Small intestine (tissue), 7 donors: ENCODE measurements around the gene RAB11FIP3. TPM values are rescaled to one million over a fixed set of nuclear protein-coding genes. Genes with fewer than 3 reads are reported as not detected.
A peak's percentile ranks its signal among the peaks of the same experiment; 100 is the strongest.

Experiments used
- DNase-seq, 2 donors: peaks; one replicate each; pipeline versions ENCODE4 v3.0.0 to v3.0.0-alpha.2; 2013
- FAIRE-seq: peaks from 2 replicates; lab custom pipeline; 2012; peaks lifted over from hg19 to GRCh38; lab: Jason Lieb, UNC
- H3K27ac ChIP-seq, 3 donors: one replicate each; pipeline ENCODE4 v1.5.1; 2013; ENCODE audit warnings: low read length in 2 of 3, mild to moderate bottlenecking in 2 of 3, control low read depth in 1 of 3, inconsistent platforms in 1 of 3, low read depth in 1 of 3, moderate library complexity in 1 of 3
- H3K27me3 ChIP-seq, 3 donors: one replicate each; pipeline ENCODE4 v1.6.1; 2013; ENCODE audit warnings: low read length in 3 of 3, inconsistent platforms in 1 of 3; ENCODE audit not compliant: control insufficient read depth in 3 of 3, insufficient read depth in 3 of 3
- H3K36me3 ChIP-seq, 3 donors: one replicate each; pipeline ENCODE4 v1.6.1; 2013; ENCODE audit warnings: low read length in 3 of 3, inconsistent platforms in 1 of 3, low read depth in 1 of 3, mild to moderate bottlenecking in 1 of 3, moderate library complexity in 1 of 3; ENCODE audit not compliant: control insufficient read depth in 3 of 3, insufficient read depth in 2 of 3
- H3K4me1 ChIP-seq, 3 donors: one replicate each; pipeline ENCODE4 v1.6.1; 2013; ENCODE audit warnings: low read length in 2 of 3, inconsistent platforms in 1 of 3, low read depth in 1 of 3, mild to moderate bottlenecking in 1 of 3, moderate library complexity in 1 of 3; ENCODE audit not compliant: control insufficient read depth in 3 of 3, insufficient read depth in 2 of 3
- H3K4me3 ChIP-seq, 3 donors: one replicate each; pipeline ENCODE4 v1.5.1; 2013; ENCODE audit warnings: low read length in 3 of 3, control low read depth in 1 of 3, inconsistent platforms in 1 of 3, low read depth in 1 of 3, mild to moderate bottlenecking in 1 of 3, moderate library complexity in 1 of 3
- H3K9me3 ChIP-seq, 2 donors: one replicate each; pipeline ENCODE4 v1.6.1; 2013; ENCODE audit warnings: low read depth in 1 of 2, low read length in 1 of 2; ENCODE audit not compliant: control insufficient read depth in 2 of 2, insufficient read depth in 1 of 2
- WGBS, 3 donors: extraction: QIAGEN DNeasy Blood & Tissue Kit; methylation state at CpG; one replicate each; pipeline ENCODE4 v1.1.7; 2013; 5-methylcytosine and 5-hydroxymethylcytosine counted together
- polyA plus RNA-seq, 4 donors: library from polyadenylated mRNA; stranded (reverse) in 3 of 4; unstranded in 1 of 4; fragments of 200-250 nt in 3 of 4; fragments of 120-200 nt in 1 of 4; gene quantifications; one replicate each; pipeline versions ENCODE4 v1.2.1 to v1.2.3, GENCODE V29; 2013
- donor health status: healthy with polysubstance abuse.
- donor health status: control.
- donor health status: control.
- donor health status: Bipolar disorder and iron deficiency.
- donor health status: healthy.

Gene RAB11FIP3
- polyA plus RNA-seq, 4 donors = 25.4 to 111 (median 37.2) TPM

GRCh38 chr16:568401-569258 is 143.2 kb downstream of the RAB11FIP3 start:
- H3K27me3 ChIP-seq = peaks cover 0 to 4% (median 0%) of the 10 kb centered on the region in 3 donors
- H3K4me1 ChIP-seq = peaks cover 4 to 40% (median 13%) of the 10 kb centered on the region in 3 donors
- peak overlapping the region in 1 of 3 donors; percentile 59 for H3K4me3 ChIP-seq
- H3K36me3 ChIP-seq = peaks cover 0 to 18% (median 0%) of the 10 kb centered on the region in 3 donors
- WGBS, 3 donors = 28 to 63% (median 41%) methylated on average over 8 to 11 of the region's 11 CpGs
- FAIRE-seq (no peak), DNase-seq (peak in 1 of 2 donors; percentile 53)
- H3K9me3 ChIP-seq = no peaks in the 10 kb centered on the region
- peak overlapping the region in 1 of 3 donors; percentile 64 for H3K27ac ChIP-seq

GRCh38 chr16:569445-570254 is 144.2 kb downstream of the RAB11FIP3 start, which contains the start of gene PIGQ:
Gene PIGQ, plus strand, starts transcription at chr16:569968. Its CDS starts 4,107 bp downstream, at chr16:574075.
- peaks cover 0 to 28% (median 0%) of the 10 kb centered on the region in 3 donors for H3K36me3 ChIP-seq
- FAIRE-seq (no peak), DNase-seq (peak in 1 of 2 donors; percentile 89)
- peaks cover 4 to 40% (median 13%) of the 10 kb centered on the region in 3 donors for H3K4me1 ChIP-seq
- peak within 1 kb of the TSS; percentile 63 to 93 (median 68) for H3K4me3 ChIP-seq
- WGBS, 3 donors = 2 to 4% (median 3%) methylated on average over 53 to 87 of the region's 87 CpGs
- H3K9me3 ChIP-seq = no peaks in the 10 kb centered on the region
- H3K27me3 ChIP-seq = no peaks in the 10 kb centered on the region
- H3K27ac ChIP-seq = peak within 1 kb of the TSS; percentile 39 to 64 (median 44)

Other genes with a start within 250 kb of the RAB11FIP3 start
- 100 to 1,000 TPM in 1 of 4 donors, 1 to 10 TPM in 2, not detected in 1; 4.2 to 305 (median 4.3) TPM for gene HBA1, start 249.0 kb upstream of the RAB11FIP3 start, polyA plus RNA-seq
- under 1 TPM in 1 of 4 donors, not detected in 3; 0.43 TPM for gene HBQ1, start 245.2 kb upstream of the RAB11FIP3 start, polyA plus RNA-seq
- 100 to 1,000 TPM in 2 of 4 donors, 10 to 100 TPM in 2; 56.6 to 136 (median 94.9) TPM for gene LUC7L, start 196.2 kb upstream of the RAB11FIP3 start, polyA plus RNA-seq
- gene FAM234A, start 190.8 kb upstream of the RAB11FIP3 start, polyA plus RNA-seq = 100 to 1,000 TPM in 1 of 4 donors, 10 to 100 TPM in 3; 56.5 to 107 (median 66.3) TPM
- 10 to 100 TPM in 2 of 4 donors, 1 to 10 TPM in 1, under 1 TPM in 1; 0.49 to 20.1 (median 7.4) TPM for gene RGS11, start 149.7 kb upstream of the RAB11FIP3 start, polyA plus RNA-seq
- 10 to 100 TPM in 3 of 4 donors, under 1 TPM in 1; 0.32 to 81.6 (median 14.2) TPM for gene ARHGDIG, start 145.1 kb upstream of the RAB11FIP3 start, polyA plus RNA-seq
- 10 to 100 TPM in 3 of 4 donors, under 1 TPM in 1; 0.10 to 46.1 (median 28.6) TPM for gene PDIA2, start 142.5 kb upstream of the RAB11FIP3 start, polyA plus RNA-seq
- gene AXIN1, start 72.9 kb upstream of the RAB11FIP3 start, polyA plus RNA-seq = 10 to 100 TPM; 24.5 to 33.6 (median 27.6) TPM
- gene MRPL28, start 55.1 kb upstream of the RAB11FIP3 start, polyA plus RNA-seq = 100 to 1,000 TPM in 1 of 4 donors, 10 to 100 TPM in 3; 54.2 to 112 (median 92.1) TPM
- gene PGAP6, start 43.7 kb upstream of the RAB11FIP3 start, polyA plus RNA-seq = 10 to 100 TPM; 48.1 to 76.6 (median 64.9) TPM
- 10 to 100 TPM; 13.0 to 77.2 (median 34.9) TPM for gene NME4, start 28.4 kb upstream of the RAB11FIP3 start, polyA plus RNA-seq
- 100 to 1,000 TPM in 2 of 4 donors, 10 to 100 TPM in 2; 46.7 to 154 (median 99.2) TPM for gene DECR2, start 23.8 kb upstream of the RAB11FIP3 start, polyA plus RNA-seq
- gene CAPN15, start 102.1 kb downstream of the RAB11FIP3 start, polyA plus RNA-seq = 100 to 1,000 TPM in 1 of 4 donors, 10 to 100 TPM in 3; 51.3 to 105 (median 70.2) TPM
- gene PRR35, start 134.7 kb downstream of the RAB11FIP3 start, polyA plus RNA-seq = not detected
- gene NHLRC4, start 141.4 kb downstream of the RAB11FIP3 start, polyA plus RNA-seq = 1 to 10 TPM in 1 of 4 donors, under 1 TPM in 2, not detected in 1; 0.45 to 2.2 (median 0.79) TPM
- 10 to 100 TPM; 21.3 to 43.5 (median 28.0) TPM for gene PIGQ, start 144.3 kb downstream of the RAB11FIP3 start, polyA plus RNA-seq
- gene RAB40C, start 164.4 kb downstream of the RAB11FIP3 start, polyA plus RNA-seq = 10 to 100 TPM; 28.9 to 49.0 (median 34.6) TPM
- 1 to 10 TPM in 3 of 4 donors, under 1 TPM in 1; 0.60 to 7.6 (median 3.6) TPM for gene WFIKKN1, start 205.3 kb downstream of the RAB11FIP3 start, polyA plus RNA-seq
- 100 to 1,000 TPM in 3 of 4 donors, 10 to 100 TPM in 1; 54.4 to 135 (median 113) TPM for gene METTL26, start 210.7 kb downstream of the RAB11FIP3 start, polyA plus RNA-seq
- gene MCRIP2, start 216.2 kb downstream of the RAB11FIP3 start, polyA plus RNA-seq = 100 to 1,000 TPM in 3 of 4 donors, 10 to 100 TPM in 1; 43.4 to 279 (median 166) TPM
- gene WDR90, start 223.7 kb downstream of the RAB11FIP3 start, polyA plus RNA-seq = 10 to 100 TPM; 15.7 to 36.5 (median 25.6) TPM
- gene RHOT2, start 242.5 kb downstream of the RAB11FIP3 start, polyA plus RNA-seq = 100 to 1,000 TPM in 3 of 4 donors, 10 to 100 TPM in 1; 89.3 to 207 (median 159) TPM